DMS79 treated with DMSO at 0.1 percent for 48 hours (cell line): ENCODE data around the gene NDEL1.
"Not testable (repeated sequence)": the region's sequence is repeated elsewhere in the genome, so short reads cannot be mapped to it uniquely, and the experiment has no call there.

ENCODE experiments used
- DNase-seq: peaks from one replicate; lab custom pipeline; 2025; lab: John Stamatoyannopoulos, UW

The NDEL1 gene, protein sequence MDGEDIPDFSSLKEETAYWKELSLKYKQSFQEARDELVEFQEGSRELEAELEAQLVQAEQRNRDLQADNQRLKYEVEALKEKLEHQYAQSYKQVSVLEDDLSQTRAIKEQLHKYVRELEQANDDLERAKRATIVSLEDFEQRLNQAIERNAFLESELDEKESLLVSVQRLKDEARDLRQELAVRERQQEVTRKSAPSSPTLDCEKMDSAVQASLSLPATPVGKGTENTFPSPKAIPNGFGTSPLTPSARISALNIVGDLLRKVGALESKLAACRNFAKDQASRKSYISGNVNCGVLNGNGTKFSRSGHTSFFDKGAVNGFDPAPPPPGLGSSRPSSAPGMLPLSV

DNA sequence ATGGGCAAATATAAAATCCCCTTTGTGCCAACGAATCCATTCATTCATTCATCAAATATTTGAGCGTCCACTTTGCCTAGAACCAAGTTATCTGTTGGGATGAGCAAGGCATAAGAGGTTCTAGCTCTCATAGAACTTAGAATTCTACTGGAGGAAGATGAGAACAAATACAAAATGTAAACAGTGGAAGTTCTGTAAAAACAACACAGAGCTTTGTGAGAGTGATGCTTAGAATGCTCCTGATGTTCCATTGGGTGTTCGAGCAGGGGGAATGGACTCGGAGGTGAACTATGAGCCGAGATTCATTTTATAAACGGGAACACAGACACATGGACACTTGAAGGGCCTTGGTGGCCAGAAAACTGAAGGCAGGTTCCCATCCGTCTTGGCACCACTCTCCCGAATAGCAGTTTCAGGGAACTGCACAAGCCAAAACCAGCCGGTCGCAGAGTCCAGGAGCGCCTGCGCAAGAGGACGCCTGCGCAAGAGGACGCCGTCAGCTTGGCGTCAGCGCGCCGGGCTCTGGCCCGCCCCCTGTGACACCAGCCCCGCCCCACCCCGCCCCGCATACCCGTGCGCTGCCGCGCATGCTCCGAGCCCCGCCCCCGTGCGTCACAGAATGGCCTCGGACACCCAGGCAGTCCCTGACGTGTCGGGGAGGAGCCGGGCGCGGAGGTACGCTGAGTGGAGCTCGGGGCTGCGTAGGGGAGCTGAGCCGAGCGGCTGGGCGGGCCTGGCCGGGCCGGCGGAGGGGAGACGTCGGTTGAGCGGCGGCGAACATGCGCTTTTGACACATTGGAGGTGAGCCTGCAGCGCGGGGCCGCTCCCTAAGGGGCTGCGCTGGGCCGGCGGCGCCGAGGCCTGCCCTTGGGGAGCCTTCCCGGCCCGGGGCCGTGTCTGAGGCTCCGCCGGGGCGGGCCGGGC is at the start of gene NDEL1:
NDEL1 (plus strand) TSS at position 640 of the 924 bp plus-strand sequence. CDS start 8,388 bp downstream, outside the sequence.
- DNase-seq, result peak; percentile 68

DNA sequence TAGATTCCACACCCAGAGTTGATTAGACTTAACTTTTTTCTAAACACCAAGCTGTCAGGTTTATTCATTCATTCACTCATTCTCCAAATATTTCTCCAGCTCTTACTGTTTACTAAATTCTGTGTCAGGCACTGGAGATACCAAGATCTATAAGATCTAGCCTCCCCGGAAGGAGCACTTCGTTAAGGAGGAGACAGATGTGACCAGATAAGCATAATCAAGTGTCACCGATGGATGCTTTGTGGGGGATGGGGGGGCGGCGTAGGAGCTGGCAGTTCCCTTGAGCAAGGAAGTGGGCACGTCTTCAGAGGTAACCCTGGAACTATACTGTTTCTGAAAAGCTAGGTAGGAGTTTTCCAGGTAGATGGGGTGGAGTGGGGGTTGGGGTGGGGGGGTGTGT is 48.8 kb upstream of the NDEL1 start:
- no peak for DNase-seq

DNA sequence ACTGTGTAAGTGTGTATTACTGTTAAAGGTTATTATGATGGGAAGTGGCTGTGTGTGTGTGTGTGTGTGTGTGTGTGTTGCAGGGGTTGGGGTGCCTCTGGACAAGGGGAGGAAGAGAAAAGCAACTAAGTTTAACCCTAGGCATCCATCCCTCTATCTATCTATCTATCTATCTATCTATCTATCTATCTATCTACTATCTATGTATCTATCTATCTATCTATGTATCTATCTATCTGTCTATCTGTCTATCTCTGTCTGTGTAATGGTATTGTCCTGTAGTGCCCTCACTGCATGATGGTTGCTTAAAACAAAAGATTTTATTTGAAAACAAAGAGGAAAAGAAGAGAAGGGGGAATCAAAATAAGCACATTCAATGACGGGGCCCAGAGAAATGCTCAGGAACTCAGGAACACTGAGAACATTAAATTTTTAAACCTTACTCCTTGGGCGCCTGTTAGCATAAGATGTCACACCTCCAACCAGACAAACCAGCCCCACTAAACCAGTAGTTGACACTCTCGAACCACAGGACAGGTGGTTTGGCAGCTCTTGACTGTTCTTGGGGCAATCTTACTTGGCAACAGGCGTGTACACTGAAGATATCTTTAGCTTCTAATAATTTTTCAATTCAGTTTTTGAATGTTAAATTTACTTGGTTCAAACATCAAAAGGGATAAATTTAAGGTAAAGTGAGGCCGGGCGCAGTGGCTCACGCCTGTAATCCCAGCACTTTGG is 47.6 kb upstream of the NDEL1 start:
- no peak for DNase-seq

DNA sequence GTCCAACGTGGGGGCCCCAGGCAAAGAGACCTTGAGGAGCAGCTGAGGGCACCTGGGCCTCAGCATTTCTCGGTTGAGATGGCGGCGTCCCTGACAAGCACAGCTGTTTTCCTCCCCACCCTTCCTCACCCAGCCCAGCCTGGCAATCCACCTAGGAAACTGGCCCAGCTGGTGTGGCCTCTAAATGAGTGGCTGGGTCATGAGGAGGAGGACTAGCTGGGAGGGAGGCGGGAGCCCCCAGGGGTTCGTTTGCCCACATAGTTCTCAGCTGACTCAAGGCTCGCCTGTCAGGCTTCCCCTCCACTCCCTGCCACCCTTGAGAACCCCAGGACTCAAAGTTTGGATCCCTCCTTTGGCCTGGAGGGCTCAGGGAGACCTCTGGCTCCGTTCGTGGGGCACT is 44.0 kb upstream of the NDEL1 start:
- no peak for DNase-seq

DNA sequence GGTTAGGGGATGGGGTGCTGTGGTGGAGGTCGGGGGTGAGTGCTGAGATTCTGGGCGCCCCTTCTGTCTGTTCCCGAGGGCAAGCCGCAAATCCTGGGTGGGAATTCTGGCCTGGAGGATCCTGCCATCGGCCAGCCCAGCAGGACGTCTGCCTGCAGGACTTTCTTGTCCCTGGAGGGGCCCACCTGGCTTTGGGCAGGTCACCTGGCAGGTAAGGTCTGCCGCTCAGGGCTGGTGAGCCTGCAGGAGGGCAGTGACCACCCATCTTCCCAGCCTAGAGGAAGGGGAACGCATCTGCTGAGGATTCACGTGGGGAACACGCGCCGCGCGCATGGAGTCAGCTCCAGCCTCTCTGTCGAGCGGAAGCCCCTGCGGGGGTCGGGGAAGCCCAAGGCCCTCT is 43.4 kb upstream of the NDEL1 start:
- DNase-seq, result no peak

DNA sequence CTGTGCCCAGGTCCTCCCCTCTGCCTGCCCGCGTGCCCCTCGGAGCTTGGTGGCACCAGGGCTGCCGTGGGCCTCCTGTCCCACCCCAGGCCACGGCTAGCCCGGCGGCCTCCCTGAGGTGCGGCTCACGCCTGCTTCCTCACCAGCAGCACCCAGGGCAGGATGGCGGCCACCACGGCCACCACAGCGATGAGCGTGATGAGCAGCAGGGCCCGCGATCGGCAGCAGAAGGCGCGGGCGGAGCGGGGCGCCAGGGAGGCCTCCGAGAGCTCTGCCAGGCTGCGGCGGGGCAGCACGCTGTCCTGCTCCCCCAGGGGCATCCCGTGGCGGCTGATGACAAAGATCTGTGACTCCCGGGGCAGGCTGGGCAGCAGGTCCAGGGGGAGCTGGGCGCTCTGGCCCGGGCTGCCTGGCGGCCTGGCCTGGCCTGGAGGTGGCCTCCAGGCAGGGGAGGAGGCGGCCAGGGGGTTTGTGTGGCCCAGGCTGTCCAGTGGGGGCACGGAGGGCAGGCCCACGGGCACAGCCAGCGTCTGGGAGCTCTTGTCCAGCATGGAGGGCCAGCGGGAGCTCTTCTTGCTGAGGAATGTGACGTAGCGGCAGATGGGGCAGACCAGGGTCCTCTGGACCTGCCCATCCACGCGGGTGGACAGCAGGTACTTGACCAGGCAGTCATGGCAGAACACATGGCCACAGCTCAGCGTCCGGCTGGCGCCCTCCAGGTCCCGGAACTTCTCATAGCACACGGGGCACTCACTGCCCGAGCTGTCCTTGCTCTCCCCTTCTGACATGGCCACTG is 42.8 kb upstream of the NDEL1 start:
- no peak for DNase-seq

DNA sequence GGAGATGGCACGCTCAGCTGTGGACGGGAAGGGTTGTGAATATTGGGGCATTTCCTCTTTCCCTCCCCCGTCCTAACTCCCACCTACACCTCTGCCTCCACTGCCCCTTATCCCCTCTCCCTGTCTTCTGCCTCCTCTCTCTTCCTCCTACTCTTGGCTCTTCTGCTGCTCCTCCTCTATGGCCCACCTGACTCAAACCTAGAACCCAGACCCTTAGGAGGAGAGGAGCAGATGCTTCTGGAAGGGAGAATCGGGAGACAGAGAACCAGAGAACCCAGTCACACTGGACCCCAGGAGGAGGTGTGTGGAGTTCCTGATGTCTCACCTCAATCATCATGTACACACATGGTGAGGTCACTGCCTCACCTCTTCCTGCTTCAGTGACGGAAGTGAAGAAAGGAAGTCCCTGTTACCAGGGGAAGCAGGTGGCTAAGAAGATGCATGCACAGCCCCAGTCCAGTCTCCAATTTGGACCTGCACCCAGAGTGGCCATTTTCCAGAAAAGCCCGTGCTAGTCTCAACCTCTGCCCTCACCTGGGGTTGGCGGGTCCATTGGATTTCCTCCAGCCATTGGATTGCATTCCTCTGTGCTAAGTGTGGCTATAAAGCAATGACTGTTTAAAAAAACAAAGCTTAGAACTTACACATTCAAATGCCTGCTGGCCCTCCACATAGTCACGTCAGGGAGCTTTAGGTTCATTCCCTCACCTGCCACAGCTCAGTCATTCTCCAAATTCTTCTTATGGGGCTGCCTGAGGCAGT is 42.0 kb upstream of the NDEL1 start:
- no peak for DNase-seq

DNA sequence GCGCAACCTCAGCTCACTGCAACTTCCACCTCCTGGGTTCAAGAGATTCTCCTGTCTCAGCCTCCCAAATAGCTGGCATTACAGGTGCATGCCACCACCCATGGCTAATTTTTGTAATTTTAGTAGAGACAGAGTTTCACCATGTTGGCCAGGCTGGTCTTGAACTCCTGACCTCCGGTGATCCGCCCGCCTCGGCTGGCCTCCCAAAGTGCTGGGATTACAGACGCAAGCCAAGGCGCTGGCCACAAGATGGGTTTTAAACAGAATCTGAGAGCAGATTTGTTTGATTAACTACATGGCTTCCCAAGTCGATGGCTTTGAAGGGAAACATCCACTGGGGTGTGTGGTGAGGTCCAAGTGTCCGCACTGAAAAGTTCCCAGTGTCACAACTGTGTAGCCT is 41.2 kb upstream of the NDEL1 start:
- DNase-seq, result not testable (repeated sequence)

DNA sequence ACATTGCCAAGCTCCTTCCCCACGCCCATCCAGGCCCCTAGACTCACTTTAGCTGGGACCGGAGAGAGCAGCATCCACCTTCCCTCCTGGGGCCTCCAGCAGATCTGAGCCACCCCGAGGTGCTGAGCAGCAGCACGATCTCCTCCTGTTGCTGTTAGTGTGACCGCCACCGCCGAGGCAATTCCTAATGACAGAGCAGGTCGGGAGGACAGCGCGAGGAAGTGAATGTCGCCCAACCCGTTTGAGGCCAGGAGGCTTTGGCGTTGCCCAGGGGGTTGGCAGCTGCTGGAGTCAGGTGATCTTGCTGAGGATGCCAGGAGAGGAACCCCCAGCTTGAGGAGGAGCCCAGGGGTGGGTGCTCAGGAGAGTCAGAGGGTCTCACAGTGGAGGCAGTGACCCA is 38.0 kb upstream of the NDEL1 start, which contains the start of gene RNF222:
RNF222 (minus strand) TSS at position 192 of the 400 bp plus-strand sequence. CDS start 4,366 bp downstream, outside the sequence.
- no peak for DNase-seq

DNA sequence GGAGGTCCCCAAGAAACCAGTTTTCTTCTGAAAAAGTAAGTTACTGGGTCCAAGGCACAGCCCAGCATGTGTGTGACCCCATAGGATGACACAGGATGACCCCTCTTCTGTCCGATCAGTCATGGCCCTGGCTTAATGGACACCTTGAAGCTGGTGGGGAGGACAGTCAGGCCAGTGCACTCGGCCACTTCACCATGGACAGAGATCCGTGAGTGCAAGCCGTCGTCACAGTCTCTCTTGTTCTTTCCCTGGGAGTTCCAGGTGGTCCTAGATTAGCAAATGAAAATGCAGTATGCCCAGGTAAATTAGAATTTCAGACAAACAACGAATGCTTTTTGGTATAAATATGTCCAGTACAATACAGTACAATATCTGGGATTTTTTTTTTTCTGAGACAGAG is 36.7 kb upstream of the NDEL1 start:
- DNase-seq, result no peak

DNA sequence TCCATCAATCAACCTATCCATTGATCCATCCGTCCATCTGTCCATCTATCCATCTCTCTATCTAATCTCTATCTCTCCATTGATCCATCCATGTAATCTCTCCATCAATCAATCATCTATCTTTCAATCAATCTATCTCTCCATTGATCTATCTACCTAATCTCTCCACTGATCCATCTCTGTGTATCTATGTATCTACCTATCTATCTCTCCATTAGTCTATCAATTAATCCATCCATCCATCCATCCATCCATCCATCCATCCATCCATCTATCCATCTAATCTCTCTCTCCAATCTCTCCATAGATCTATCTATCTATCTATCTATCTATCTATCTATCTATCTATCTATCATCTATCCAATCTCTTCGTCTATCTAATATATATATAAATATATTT is 34.6 kb upstream of the NDEL1 start:
- DNase-seq, result no peak

DNA sequence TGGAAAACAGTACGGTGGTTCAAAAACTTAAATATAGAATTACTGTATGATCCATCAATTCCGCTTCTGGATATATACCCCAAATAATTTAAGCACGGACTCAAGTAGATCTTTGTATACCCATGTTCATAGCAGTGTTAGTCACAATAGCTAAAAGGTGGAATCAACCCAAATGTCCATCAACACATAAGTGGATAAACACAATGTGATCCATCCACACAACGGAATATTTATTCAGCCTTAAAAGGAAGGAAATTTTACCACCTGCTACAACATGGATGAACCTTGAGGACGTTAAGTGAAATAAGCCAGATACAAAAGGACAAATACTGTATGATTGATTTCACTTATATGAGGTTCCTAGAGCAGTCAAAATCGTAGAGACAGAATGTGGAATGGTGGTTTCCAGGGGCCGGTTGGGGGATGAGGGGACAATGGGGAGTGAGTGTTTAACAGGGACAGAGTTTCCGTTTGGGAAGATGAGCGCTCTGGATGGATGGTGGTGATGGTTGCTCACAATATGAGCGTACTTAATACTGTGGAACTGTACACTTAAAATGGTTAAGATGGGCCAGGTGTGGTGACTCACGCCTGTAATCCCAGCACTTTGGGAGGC is 32.7 kb upstream of the NDEL1 start:
- no peak for DNase-seq

DNA sequence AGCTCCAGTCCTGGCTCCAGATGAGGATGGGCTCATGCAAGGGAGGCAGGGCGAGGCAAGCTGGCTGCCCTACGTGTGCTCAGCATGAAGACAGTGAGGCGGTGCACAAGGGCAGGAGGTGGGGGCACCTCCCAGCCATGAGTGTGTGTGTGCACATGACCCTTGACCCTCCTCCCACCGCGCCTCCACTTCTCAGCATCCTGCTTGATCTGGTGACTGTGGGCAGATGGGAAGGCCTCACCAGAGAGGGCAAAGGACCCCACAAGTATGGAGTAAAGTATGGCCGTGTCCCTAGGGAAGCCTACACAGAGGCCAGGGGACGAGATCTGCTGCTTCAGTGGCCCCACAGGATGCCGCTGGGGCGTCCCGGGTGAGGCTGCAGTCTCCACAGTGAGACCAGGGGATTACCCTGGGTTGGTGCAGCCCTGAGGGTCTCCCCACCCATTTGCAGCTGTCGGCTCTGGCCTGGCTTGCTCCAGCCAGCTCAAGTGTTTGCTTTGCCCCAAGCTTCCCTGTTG is 30.1 kb upstream of the NDEL1 start:
- no peak for DNase-seq

DNA sequence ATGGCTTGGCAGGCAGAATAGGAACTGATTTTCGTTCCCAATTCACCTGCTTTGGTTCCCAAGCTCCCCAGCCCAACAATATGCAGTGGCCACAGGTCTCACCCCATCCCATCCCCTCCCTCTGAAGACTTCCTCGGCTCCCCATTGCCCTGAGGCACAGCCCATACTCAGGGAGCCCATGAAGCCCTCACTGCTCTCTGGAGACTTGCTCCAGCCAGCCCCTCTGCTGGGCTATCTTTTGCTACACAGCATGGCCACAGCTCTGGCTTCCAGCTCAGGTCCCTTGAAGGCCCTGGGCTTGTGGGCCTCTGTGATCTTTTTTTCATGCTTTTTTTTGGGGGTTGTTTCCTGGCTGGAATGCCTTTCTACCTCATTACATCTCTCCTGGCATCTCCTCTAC is 29.5 kb upstream of the NDEL1 start:
- no peak for DNase-seq

DNA sequence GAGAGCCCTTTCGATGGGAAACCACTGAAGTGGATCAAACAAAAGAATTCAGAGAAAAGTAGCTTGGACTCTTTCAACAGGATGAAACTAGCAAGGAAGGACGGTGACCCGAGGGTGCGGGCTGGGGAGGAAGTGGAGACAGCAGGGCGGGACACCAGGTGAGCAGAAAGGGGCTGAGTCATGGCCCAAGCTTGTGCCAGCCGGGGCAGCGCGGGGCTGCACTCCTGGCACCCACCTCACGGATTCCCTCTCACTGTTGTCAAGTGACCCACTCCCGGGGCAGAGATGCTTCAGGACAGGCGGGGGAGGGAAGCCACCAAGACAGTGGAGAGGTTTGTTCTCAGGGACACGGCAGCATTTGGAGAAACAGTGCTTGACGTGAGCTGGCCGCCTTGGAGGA is 27.3 kb upstream of the NDEL1 start:
- DNase-seq, result no peak

DNA sequence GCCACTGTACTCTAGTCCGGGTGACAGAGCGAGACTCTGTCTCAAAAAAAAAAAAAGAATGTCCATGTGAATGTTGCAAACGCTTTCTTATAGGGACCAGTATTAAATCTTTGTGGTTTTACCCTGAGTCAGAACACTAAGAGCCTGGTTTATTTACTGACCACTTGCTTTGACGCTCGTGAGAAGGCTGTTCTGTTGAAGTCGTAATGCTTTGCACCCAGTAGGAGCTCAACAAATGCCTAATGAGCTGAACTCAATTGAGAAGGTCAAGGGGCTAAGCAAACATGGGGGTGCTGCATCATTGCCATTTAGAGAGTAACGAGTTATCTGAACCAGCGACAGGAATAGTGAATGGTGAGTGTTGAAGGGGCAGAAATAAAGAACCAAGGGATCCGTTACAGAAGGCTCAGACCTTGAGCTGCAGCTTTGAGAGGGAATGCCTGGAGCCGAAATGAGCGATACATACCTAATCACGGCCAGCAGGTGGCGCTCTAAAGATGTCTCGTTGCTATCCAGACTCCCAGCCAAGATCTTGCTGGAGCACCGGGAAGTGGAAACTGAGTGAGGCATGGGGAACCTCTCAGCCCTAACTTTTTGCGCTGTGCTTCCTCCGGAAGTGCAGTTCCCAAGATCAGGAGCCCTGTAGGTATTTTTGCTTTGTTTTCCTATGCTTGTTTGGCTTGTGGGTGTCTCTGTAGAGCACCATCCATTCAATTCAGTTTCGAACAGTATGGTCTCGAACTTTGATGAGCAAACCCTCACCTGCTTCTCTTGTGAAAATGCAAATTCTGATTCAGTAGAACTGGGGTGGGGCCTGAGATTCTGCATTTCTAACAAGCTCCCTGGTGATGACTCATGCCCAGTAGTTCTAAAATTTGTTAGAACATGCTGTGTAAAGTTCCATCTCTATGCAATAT is 25.5 kb upstream of the NDEL1 start:
- peak; percentile 62 for DNase-seq

DNA sequence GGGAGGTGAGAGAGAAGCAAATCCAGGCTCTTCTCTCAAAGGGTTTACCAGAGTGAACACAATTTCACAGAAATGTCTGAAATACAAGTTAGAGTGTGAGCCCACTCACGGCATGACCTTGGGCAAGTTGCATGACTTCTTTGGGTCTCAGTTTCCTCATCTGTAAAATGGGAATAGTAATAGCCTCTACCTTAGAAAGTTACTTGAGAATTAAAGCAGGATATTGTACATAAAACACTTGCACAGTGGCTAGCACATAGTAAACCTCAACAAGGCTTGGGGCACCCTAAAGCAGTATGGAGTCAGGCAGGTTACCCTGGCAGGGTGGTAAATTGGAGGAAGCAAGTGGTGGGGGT is 24.8 kb upstream of the NDEL1 start:
- no peak for DNase-seq

DNA sequence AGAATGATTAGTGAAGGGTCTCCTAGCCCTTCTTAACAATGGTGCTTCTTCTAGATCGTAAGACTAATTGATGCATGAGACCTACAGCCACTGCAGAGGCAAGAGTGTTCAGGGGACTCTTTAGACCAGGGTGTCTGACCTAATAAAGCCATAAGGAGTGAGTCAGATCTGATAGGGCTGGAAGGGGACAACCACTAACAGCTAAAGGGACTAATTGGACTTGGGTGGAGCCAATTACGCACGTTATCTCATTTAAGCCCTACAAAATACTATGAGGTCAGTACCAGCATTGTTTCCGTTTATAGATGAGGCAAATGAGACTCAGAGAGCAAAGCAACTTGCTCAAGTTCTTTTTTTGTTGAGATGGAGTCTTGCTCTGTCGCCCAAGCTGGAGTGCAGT is 23.6 kb upstream of the NDEL1 start:
- DNase-seq, result no peak

DNA sequence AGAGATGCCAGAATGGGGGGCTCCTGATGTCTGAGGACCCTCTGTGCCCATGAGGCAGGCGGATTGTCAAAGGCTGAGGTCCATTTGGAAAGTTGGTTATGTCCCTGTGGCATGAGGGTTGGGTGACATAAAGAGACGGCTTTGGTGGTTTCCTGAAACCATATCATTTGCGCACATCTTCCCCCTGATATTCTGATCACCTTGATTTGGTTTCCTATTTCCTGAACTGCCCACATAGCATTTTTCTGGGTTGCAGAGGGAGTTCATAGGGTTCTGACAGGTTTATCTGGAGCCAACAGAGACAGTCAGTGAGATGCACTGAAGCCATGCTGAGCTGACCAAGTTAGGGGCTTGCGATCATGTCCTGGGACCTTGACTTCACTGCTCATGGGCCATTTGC is 22.4 kb upstream of the NDEL1 start:
- DNase-seq, result no peak
